Hepatocyte (in vitro differentiated cells): ENCODE measurements around the gene DIP2C. TPM values are rescaled to one million over a fixed set of nuclear protein-coding genes. Genes with fewer than 3 reads are reported as not detected.

Source experiments
- DNase-seq: peaks from one replicate; pipeline ENCODE4 v3.0.0-alpha.2; 2016; ENCODE audit warnings: low spot score
- H2AFZ ChIP-seq: fragments of 200-600 bp; sonication (generic); 2 replicates; pipeline ENCODE4 v1.6.0; 2016; ENCODE audit warnings: antibody characterized with exemption, mild to moderate bottlenecking
- H3K27ac ChIP-seq: fragments of 200-600 bp; sonication (generic); 2 replicates; pipeline ENCODE4 v1.5.1; 2016; ENCODE audit warnings: mild to moderate bottlenecking
- H3K27me3 ChIP-seq: fragments of 200-600 bp; sonication (generic); 2 replicates; pipeline ENCODE4 v1.6.1; 2016
- H3K36me3 ChIP-seq: fragments of 200-600 bp; sonication (generic); replicated peaks from 2 replicates; pipeline ENCODE4 v1.5.1; 2016; ENCODE audit warnings: low read depth; ENCODE audit not compliant: insufficient read depth
- H3K4me1 ChIP-seq: fragments of 200-600 bp; sonication (generic); 2 replicates; pipeline ENCODE4 v1.5.1; 2016; ENCODE audit warnings: mild to moderate bottlenecking, moderate library complexity; ENCODE audit not compliant: insufficient read depth
- H3K4me2 ChIP-seq: fragments of 200-600 bp; sonication (generic); 2 replicates; pipeline ENCODE4 v1.6.0; 2016
- H3K4me3 ChIP-seq: fragments of 200-600 bp; sonication (generic); 2 replicates; pipeline ENCODE4 v1.5.1; 2016; ENCODE audit warnings: mild to moderate bottlenecking
- H3K79me2 ChIP-seq: fragments of 200-600 bp; sonication (generic); 2 replicates; pipeline ENCODE4 v1.6.0; 2017; ENCODE audit warnings: mild to moderate bottlenecking
- H3K9me2 ChIP-seq: fragments of 200-600 bp; sonication (generic); replicated peaks from 2 replicates; pipeline ENCODE4 v1.6.0; 2017; ENCODE audit warnings: mild to moderate bottlenecking; ENCODE audit not compliant: insufficient read depth
- H3K9me3 ChIP-seq: fragments of 200-600 bp; sonication (generic); 2 replicates; pipeline ENCODE4 v1.5.1; 2016; ENCODE audit warnings: low read depth, mild to moderate bottlenecking
- H4K20me1 ChIP-seq: fragments of 200-600 bp; sonication (generic); 2 replicates; pipeline ENCODE4 v1.6.0; 2016; ENCODE audit warnings: mild to moderate bottlenecking; ENCODE audit not compliant: insufficient read depth, poor library complexity, severe bottlenecking
- CTCF ChIP-seq: fragments of 200-600 bp; sonication (generic); IDR thresholded peaks from 2 replicates; pipeline ENCODE4 v1.5.1; 2016; ENCODE audit warnings: antibody characterized with exemption, mild to moderate bottlenecking; ENCODE audit not compliant: poor library complexity
- EZH2 ChIP-seq: fragments of 200-600 bp; sonication (generic); IDR thresholded peaks from 2 replicates; pipeline ENCODE4 v1.6.1; 2016; ENCODE audit warnings: antibody characterized with exemption, mild to moderate bottlenecking, borderline replicate concordance
- EZH2phosphoT487 ChIP-seq: fragments of 200-600 bp; sonication (generic); IDR thresholded peaks from one replicate; pipeline ENCODE4 v1.6.1; 2018; ENCODE audit warnings: antibody characterized with exemption, mild to moderate bottlenecking, low read depth, moderate library complexity; ENCODE audit not compliant: unreplicated experiment, severe bottlenecking
- WGBS: methylation state at CpG from one replicate; pipeline ENCODE4 v1.1.6; 2016; ENCODE audit warnings: low lambda C conversion rate; ENCODE audit errors: missing lambda C conversion rate; 5-methylcytosine and 5-hydroxymethylcytosine counted together
- polyA plus RNA-seq: library from polyadenylated mRNA; unstranded; fragments of >200 nt; fragmentation: Nextera tagmentation; extraction: Ambion mirVana; gene quantifications from 2 replicates; pipeline ENCODE4 v1.2.1, GENCODE V29; 2016
- total RNA-seq: library from RNA; depleted of rRNA; stranded (reverse); fragments of >200 nt; gene quantifications from 2 replicates; pipeline ENCODE4 v1.2.3, GENCODE V29; 2014

The DIP2C gene
- total and polyA plus RNA-seq, 2 experiments from 2014 or later: 11.1 to 12.8 TPM

GRCh38 chr10:631266-631665 is 58.2 kb downstream of the DIP2C start:
- 91% methylated on average over 11 of the region's 11 CpGs for WGBS
- TF ChIP-seq EZH2phosphoT487 (no peak), CTCF (no peak), EZH2 (no peak)
- H4K20me1 ChIP-seq: peaks cover 27% of the 10 kb centered on the region
- no peaks in the 10 kb centered on the region for H3K36me3 ChIP-seq
- H3K27me3 ChIP-seq: no peaks in the 10 kb centered on the region
- no peaks in the 10 kb centered on the region for H3K9me3 ChIP-seq
- no peak overlapping the region for H2AFZ ChIP-seq
- H3K4me2 ChIP-seq: no peak overlapping the region
- no peaks in the 10 kb centered on the region for H3K4me1 ChIP-seq
- H3K9me2 ChIP-seq: no peaks in the 10 kb centered on the region
- peaks cover 92% of the 10 kb centered on the region for H3K79me2 ChIP-seq
- no peak overlapping the region for H3K27ac ChIP-seq
- H3K4me3 ChIP-seq: no peak overlapping the region
- DNase-seq: no peak

GRCh38 chr10:630581-631073 is 58.8 kb downstream of the DIP2C start:
- 90% methylated on average over 23 of the region's 23 CpGs for WGBS
- Histone ChIP-seq H3K27ac (no peak overlapping the region), H3K4me1 (peaks cover 6% of the 10 kb centered on the region), H3K36me3 (no peaks in the 10 kb centered on the region), H3K9me2 (no peaks in the 10 kb centered on the region), H3K4me2 (no peak overlapping the region), H3K27me3 (no peaks in the 10 kb centered on the region), H4K20me1 (peaks cover 27% of the 10 kb centered on the region), H3K4me3 (no peak overlapping the region), H3K9me3 (no peaks in the 10 kb centered on the region), H3K79me2 (peaks cover 92% of the 10 kb centered on the region), H2AFZ (no peak overlapping the region)
- TF ChIP-seq EZH2 (no peak), EZH2phosphoT487 (no peak), CTCF (no peak)
- no peak for DNase-seq

- Histone ChIP-seq H3K27ac (no peak overlapping the region), H4K20me1 (peaks cover 21% of the 10 kb centered on the region), H3K4me3 (no peak overlapping the region), H3K9me3 (no peaks in the 10 kb centered on the region), H3K9me2 (no peaks in the 10 kb centered on the region), H3K79me2 (peaks cover 86% of the 10 kb centered on the region), H3K4me2 (no peak overlapping the region), H3K27me3 (no peaks in the 10 kb centered on the region), H2AFZ (no peak overlapping the region), H3K36me3 (no peaks in the 10 kb centered on the region), H3K4me1 (peaks cover 17% of the 10 kb centered on the region)
- no peak for TF ChIP-seq CTCF
- TF ChIP-seq EZH2: no peak
- TF ChIP-seq EZH2phosphoT487: no peak
- no peak for DNase-seq
- 97% methylated on average over 25 of the region's 25 CpGs for WGBS
These were observed 60.1 kb downstream of the DIP2C start for GRCh38 chr10:629186-629998.
